Nephron progenitor cell (in vitro differentiated cells): ENCODE data around the gene CDPF1.

Experiments
- DNase-seq: peaks from one replicate; pipeline ENCODE4 v3.0.0; 2021
- H3K27ac Mint-ChIP-seq: 2 replicates; pipeline ENCODE4 v1.8.0; 2021; ENCODE audit warnings: mild to moderate bottlenecking, moderate library complexity, mixed read lengths
- H3K27me3 Mint-ChIP-seq: 2 replicates; pipeline ENCODE4 v1.8.0; 2021; ENCODE audit warnings: mild to moderate bottlenecking, low read depth, mixed read lengths; ENCODE audit not compliant: poor library complexity
- H3K36me3 Mint-ChIP-seq: 2 replicates; pipeline ENCODE4 v1.8.0; 2021; ENCODE audit warnings: low read depth, mixed read lengths
- H3K4me1 Mint-ChIP-seq: 2 replicates; pipeline ENCODE4 v1.8.0; 2021; ENCODE audit warnings: mixed read lengths
- H3K4me3 Mint-ChIP-seq: 2 replicates; pipeline ENCODE4 v1.8.0; 2021; ENCODE audit warnings: mild to moderate bottlenecking, moderate library complexity, mixed read lengths
- H3K9me3 Mint-ChIP-seq: 2 replicates; pipeline ENCODE4 v1.8.0; 2021; ENCODE audit warnings: mild to moderate bottlenecking, moderate library complexity, mixed read lengths
- CTCF ChIP-seq: fragments of 200-600 bp; sonication (generic); IDR thresholded peaks from 2 replicates; pipeline ENCODE4 v1.5.0; 2021; ENCODE audit warnings: antibody characterized with exemption

CDPF1 gene

GRCh38 chr22:46239261-46240048, 10.6 kb downstream of the CDPF1 start:
- DNase-seq = no peak
- Mint-ChIP-seq H3K4me3 (no peak overlapping the region), H3K4me1 (peaks cover 9% of the 10 kb centered on the region), H3K9me3 (no peaks in the 10 kb centered on the region), H3K27me3 (peaks cover 20% of the 10 kb centered on the region), H3K27ac (no peak overlapping the region), H3K36me3 (peaks cover 16% of the 10 kb centered on the region)
- TF ChIP-seq CTCF = no peak

GRCh38 chr22:46238541-46238940, 11.6 kb downstream of the CDPF1 start:
- no peak for TF ChIP-seq CTCF
- no peaks in the 10 kb centered on the region for H3K9me3 Mint-ChIP-seq
- peaks cover 11% of the 10 kb centered on the region for H3K36me3 Mint-ChIP-seq
- H3K27me3 Mint-ChIP-seq = peaks cover 23% of the 10 kb centered on the region
- no peak overlapping the region for H3K4me3 Mint-ChIP-seq
- DNase-seq = no peak
- H3K27ac Mint-ChIP-seq = no peak overlapping the region
- H3K4me1 Mint-ChIP-seq = peaks cover 10% of the 10 kb centered on the region

- no peak overlapping the region for H3K4me3 Mint-ChIP-seq
Measured at GRCh38 chr22:46237453-46238124, 12.5 kb downstream of the CDPF1 start.

GRCh38 chr22:46234969-46235368, 15.1 kb downstream of the CDPF1 start:
- Mint-ChIP-seq H3K36me3 (peaks cover 11% of the 10 kb centered on the region), H3K27ac (no peak overlapping the region), H3K9me3 (no peaks in the 10 kb centered on the region), H3K4me3 (no peak overlapping the region), H3K4me1 (peaks cover 6% of the 10 kb centered on the region), H3K27me3 (peaks cover 14% of the 10 kb centered on the region)
- DNase-seq = no peak
- no peak for TF ChIP-seq CTCF

More at GRCh38 chr22:46237453-46238124, 12.5 kb downstream of the CDPF1 start:
- H3K36me3 Mint-ChIP-seq = peaks cover 11% of the 10 kb centered on the region
- DNase-seq = no peak
- H3K4me1 Mint-ChIP-seq = peaks cover 15% of the 10 kb centered on the region
- H3K27me3 Mint-ChIP-seq = peaks cover 22% of the 10 kb centered on the region
- no peak overlapping the region for H3K27ac Mint-ChIP-seq
- no peaks in the 10 kb centered on the region for H3K9me3 Mint-ChIP-seq
- TF ChIP-seq CTCF = no peak

- peaks cover 6% of the 10 kb centered on the region for H3K4me1 Mint-ChIP-seq
Measured at GRCh38 chr22:46233231-46233630, 16.9 kb downstream of the CDPF1 start.

More at GRCh38 chr22:46233231-46233630, 16.9 kb downstream of the CDPF1 start:
- no peak for TF ChIP-seq CTCF
- Mint-ChIP-seq H3K27me3 (peaks cover 10% of the 10 kb centered on the region), H3K27ac (peak overlapping the region; percentile 29), H3K9me3 (no peaks in the 10 kb centered on the region), H3K4me3 (no peak overlapping the region), H3K36me3 (peaks cover 9% of the 10 kb centered on the region)
- DNase-seq = no peak
